Thoracic aorta (tissue), 2 donors: ENCODE data around the gene PTGES2. TPM values are rescaled to one million over a fixed set of nuclear protein-coding genes. Genes with fewer than 3 reads are reported as not detected.
"Not testable (repeated sequence)": the region's sequence is repeated elsewhere in the genome, so short reads cannot be mapped to it uniquely, and the experiment has no call there.

Source experiments
- ATAC-seq: fragments of 150-250 bp; one replicate; pipeline ENCODE4 v1.8.0; 2017; ENCODE audit warnings: low read depth; ENCODE audit not compliant: insufficient number of reproducible peaks, low FRiP score
- DNase-seq: peaks from one replicate; pipeline ENCODE4 v3.0.0-alpha.2; 2020; ENCODE audit warnings: low spot score
- H3K27ac ChIP-seq, 2 donors: fragments of 200-600 bp; sonication (generic); 1 replicate in 1 of 2; 2 replicates in 1 of 2; pipeline ENCODE4 v1.5.1; 2016; ENCODE audit warnings: mild to moderate bottlenecking in 2 of 2, moderate library complexity in 2 of 2
- H3K27me3 ChIP-seq: fragments of 200-600 bp; sonication (generic); replicated peaks from 2 replicates; pipeline ENCODE4 v1.6.0; 2016; ENCODE audit warnings: mild to moderate bottlenecking; ENCODE audit not compliant: insufficient read depth
- H3K36me3 ChIP-seq: fragments of 200-600 bp; sonication (generic); one replicate; pipeline ENCODE4 v1.5.1; 2016
- H3K4me1 ChIP-seq, 2 donors: fragments of 200-600 bp; sonication (generic); 1 replicate in 1 of 2; 2 replicates in 1 of 2; pipeline versions ENCODE4 v1.5.1 to v1.6.0; 2016; ENCODE audit warnings: low read depth in 2 of 2, mild to moderate bottlenecking in 1 of 2; ENCODE audit not compliant: control insufficient read depth in 1 of 2
- H3K4me3 ChIP-seq: fragments of 200-600 bp; sonication (generic); 2 replicates; pipeline ENCODE4 v1.5.1; 2016; ENCODE audit warnings: mild to moderate bottlenecking
- H3K9me3 ChIP-seq: fragments of 200-600 bp; sonication (generic); 2 replicates; pipeline ENCODE4 v1.5.1; 2016
- CTCF ChIP-seq: fragments of 200-600 bp; sonication (generic); IDR thresholded peaks from one replicate; pipeline ENCODE4 v1.5.1; 2019; ENCODE audit warnings: antibody characterized with exemption
- total RNA-seq, 2 donors: library from RNA; depleted of rRNA; stranded (reverse); fragments of >200 nt; gene quantifications; one replicate each; pipeline versions ENCODE4 v1.1.0 to v1.2.3, GENCODE V29; 2016

PTGES2 gene
- total RNA-seq, 2 donors from 2014 or later, result 57.9 to 66.0 TPM

- H3K27me3 ChIP-seq, result no peaks in the 10 kb centered on the region
- no peaks in the 10 kb centered on the region for H3K9me3 ChIP-seq
- H3K27ac ChIP-seq, result peak overlapping the region; percentile 72 to 80
- DNase-seq (no peak), ATAC-seq (no peak)
- no peaks in the 10 kb centered on the region for H3K36me3 ChIP-seq
- H3K4me3 ChIP-seq, result peak overlapping the region; percentile 42
- TF ChIP-seq CTCF, result no peak
- H3K4me1 ChIP-seq, result peaks cover 33 to 69% of the 10 kb centered on the region in 2 donors
Measured at GRCh38 chr9:128073253-128073886, 54.2 kb downstream of the PTGES2 start.

GRCh38 chr9:128072144-128073021, 55.1 kb downstream of the PTGES2 start:
- DNase-seq (peak; percentile 79), ATAC-seq (peak; percentile 41)
- H3K9me3 ChIP-seq, result no peaks in the 10 kb centered on the region
- H3K36me3 ChIP-seq, result no peaks in the 10 kb centered on the region
- H3K27me3 ChIP-seq, result no peaks in the 10 kb centered on the region
- no peak for TF ChIP-seq CTCF
- peak overlapping the region; percentile 42 for H3K4me3 ChIP-seq
- peaks cover 33 to 61% of the 10 kb centered on the region in 2 donors for H3K4me1 ChIP-seq
- peak overlapping the region; percentile 72 to 80 for H3K27ac ChIP-seq

GRCh38 chr9:128071475-128071874, 56.1 kb downstream of the PTGES2 start:
- not testable (repeated sequence) for DNase-seq, H3K36me3 ChIP-seq, H3K9me3 ChIP-seq, H3K27me3 ChIP-seq, ATAC-seq
- peak overlapping the region; percentile 42 for H3K4me3 ChIP-seq
- H3K4me1 ChIP-seq, result peaks cover 38 to 66% of the 10 kb centered on the region in 2 donors
- H3K27ac ChIP-seq, result peak overlapping the region; percentile 72 to 80

GRCh38 chr9:128070874-128071273, 56.7 kb downstream of the PTGES2 start:
- H3K4me3 ChIP-seq, result peak overlapping the region; percentile 47
- no peak for ATAC-seq
- H3K27ac ChIP-seq, result peak overlapping the region; percentile 72 to 80
- H3K27me3 ChIP-seq, result no peaks in the 10 kb centered on the region
- DNase-seq, result no peak
- H3K36me3 ChIP-seq, result no peaks in the 10 kb centered on the region
- no peak for TF ChIP-seq CTCF
- H3K4me1 ChIP-seq, result peaks cover 44 to 72% of the 10 kb centered on the region in 2 donors
- H3K9me3 ChIP-seq, result no peaks in the 10 kb centered on the region

Other genes starting within 250 kb of the PTGES2 start
- 100 to 1,000 TPM; 140 to 221 TPM for gene ST6GALNAC6, start 228.1 kb downstream of the PTGES2 start, total RNA-seq
- gene ST6GALNAC4, start 210.7 kb downstream of the PTGES2 start, total RNA-seq, result 10 to 100 TPM; 45.0 to 61.2 TPM
- 1 to 10 TPM; 6.0 to 8.8 TPM for gene PIP5KL1, start 197.0 kb downstream of the PTGES2 start, total RNA-seq
- 10 to 100 TPM; 18.8 to 26.0 TPM for gene DPM2, start 189.9 kb downstream of the PTGES2 start, total RNA-seq
- 10 to 100 TPM; 20.4 to 26.5 TPM for gene EEIG1, start 146.7 kb downstream of the PTGES2 start, total RNA-seq
- 10 to 100 TPM; 11.8 to 21.0 TPM for gene NAIF1, start 60.4 kb downstream of the PTGES2 start, total RNA-seq
- 10 to 100 TPM; 30.1 to 33.9 TPM for gene SLC25A25, start 59.5 kb downstream of the PTGES2 start, total RNA-seq
- not detected for gene LCN2, start 21.7 kb upstream of the PTGES2 start, total RNA-seq
- 100 to 1,000 TPM; 208 to 329 TPM for gene BBLN, start 32.5 kb upstream of the PTGES2 start, total RNA-seq
- gene CIZ1, start 63.8 kb upstream of the PTGES2 start, total RNA-seq, result 10 to 100 TPM; 68.0 to 86.0 TPM
- gene DNM1, start 75.7 kb upstream of the PTGES2 start, total RNA-seq, result 1 to 10 TPM; 7.2 to 9.7 TPM
- 100 to 1,000 TPM; 115 to 141 TPM for gene GOLGA2, start 148.3 kb upstream of the PTGES2 start, total RNA-seq
- 10 to 100 TPM; 12.0 to 26.8 TPM for gene SWI5, start 148.5 kb upstream of the PTGES2 start, total RNA-seq
- gene TRUB2, start 194.7 kb upstream of the PTGES2 start, total RNA-seq, result 1 to 10 TPM; 7.4 to 8.4 TPM
- gene COQ4, start 195.1 kb upstream of the PTGES2 start, total RNA-seq, result 10 to 100 TPM; 28.7 to 40.1 TPM
- gene SLC27A4, start 212.8 kb upstream of the PTGES2 start, total RNA-seq, result 10 to 100 TPM; 20.9 to 36.8 TPM
- gene URM1, start 243.6 kb upstream of the PTGES2 start, total RNA-seq, result 10 to 100 TPM; 25.3 to 71.8 TPM